DMS 273 (cell line): ENCODE results near the gene RALB.
"Not testable (repeated sequence)": the region's sequence is repeated elsewhere in the genome, so short reads cannot be mapped to it uniquely, and the experiment has no call there.

ENCODE experiments used
- DNase-seq: peaks from one replicate; lab custom pipeline; 2025; ENCODE audit not compliant: unreplicated experiment; lab: John Stamatoyannopoulos, UW

Gene RALB

GRCh38 chr2:120313695-120314615 is 61.3 kb downstream of the RALB start:
- peak; percentile 56 for DNase-seq

DNA sequence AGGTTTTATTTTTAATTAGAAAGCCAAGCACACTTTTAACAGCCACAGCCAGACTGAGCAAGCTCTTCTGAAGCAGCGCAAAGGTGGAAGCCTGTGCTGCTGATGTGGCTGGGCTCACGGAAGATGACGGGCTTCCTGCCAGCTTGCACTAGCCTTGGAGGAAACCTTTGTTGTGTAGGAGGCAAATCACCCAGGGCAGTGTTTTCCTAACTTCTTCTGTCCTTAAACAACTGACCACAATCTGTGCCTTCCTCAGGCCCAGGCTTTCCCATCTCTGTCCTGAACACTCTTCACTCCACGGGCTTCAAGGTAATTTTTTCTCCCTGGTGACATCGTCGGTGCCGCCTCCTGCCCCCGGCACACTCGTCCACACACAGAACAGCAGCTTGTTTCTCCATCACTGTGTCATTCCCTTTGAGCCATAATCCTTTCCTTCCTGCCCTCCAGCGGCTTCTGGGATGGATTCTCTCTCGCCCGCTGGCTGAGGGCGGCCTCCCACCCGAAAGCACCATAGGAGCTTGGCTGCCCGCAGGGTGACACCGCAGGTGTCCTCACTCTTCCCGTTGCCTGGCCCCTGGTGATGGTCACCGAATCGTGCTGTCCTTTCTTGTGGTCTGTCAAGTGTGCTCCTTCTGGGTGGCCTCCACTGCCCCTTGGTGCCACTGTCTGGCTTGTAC is 62.2 kb downstream of the RALB start:
- DNase-seq: peak; percentile 35

- no peak for DNase-seq
Observed at GRCh38 chr2:120315367-120316033, 62.8 kb downstream of the RALB start.

- DNase-seq: no peak
Observed at GRCh38 chr2:120316071-120316470, 63.4 kb downstream of the RALB start.

GRCh38 chr2:120316528-120317179 is 64.0 kb downstream of the RALB start:
- no peak for DNase-seq

- DNase-seq: peak; percentile 31
Observed at GRCh38 chr2:120317180-120317533, 64.5 kb downstream of the RALB start.

- DNase-seq: no peak
Observed at GRCh38 chr2:120317916-120318315, 65.3 kb downstream of the RALB start.

GRCh38 chr2:120318626-120319025 is 66.0 kb downstream of the RALB start:
- DNase-seq: no peak

- no peak for DNase-seq
Observed at GRCh38 chr2:120319123-120319522, 66.5 kb downstream of the RALB start.

- DNase-seq: no peak
Observed at GRCh38 chr2:120319686-120320317, 67.2 kb downstream of the RALB start.

DNA sequence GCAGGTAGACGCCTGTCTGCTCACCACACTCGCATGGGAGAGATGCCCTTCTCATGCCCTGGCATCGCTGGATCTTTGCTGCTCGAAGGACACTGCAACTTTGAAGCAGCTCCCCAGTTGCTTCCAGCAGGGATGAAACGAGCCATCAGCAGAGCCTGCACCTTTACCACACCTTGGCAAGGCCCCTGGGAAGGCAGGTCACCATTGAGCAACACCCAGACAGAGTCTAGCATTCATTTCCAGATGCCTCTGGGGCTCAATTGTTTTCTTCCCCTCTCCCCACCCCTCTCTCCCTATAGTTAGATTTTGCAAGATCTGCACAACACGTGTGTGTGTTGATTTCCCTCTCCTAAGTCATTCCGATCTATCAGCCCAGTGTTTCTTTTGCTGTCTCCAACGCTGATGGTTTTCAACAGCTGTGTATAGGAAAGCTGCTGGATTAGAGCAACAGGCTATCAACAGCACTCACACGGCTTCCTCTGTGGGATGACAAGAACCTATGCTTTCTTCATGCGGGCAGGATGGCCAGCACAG is 67.7 kb downstream of the RALB start:
- DNase-seq: no peak

DNA sequence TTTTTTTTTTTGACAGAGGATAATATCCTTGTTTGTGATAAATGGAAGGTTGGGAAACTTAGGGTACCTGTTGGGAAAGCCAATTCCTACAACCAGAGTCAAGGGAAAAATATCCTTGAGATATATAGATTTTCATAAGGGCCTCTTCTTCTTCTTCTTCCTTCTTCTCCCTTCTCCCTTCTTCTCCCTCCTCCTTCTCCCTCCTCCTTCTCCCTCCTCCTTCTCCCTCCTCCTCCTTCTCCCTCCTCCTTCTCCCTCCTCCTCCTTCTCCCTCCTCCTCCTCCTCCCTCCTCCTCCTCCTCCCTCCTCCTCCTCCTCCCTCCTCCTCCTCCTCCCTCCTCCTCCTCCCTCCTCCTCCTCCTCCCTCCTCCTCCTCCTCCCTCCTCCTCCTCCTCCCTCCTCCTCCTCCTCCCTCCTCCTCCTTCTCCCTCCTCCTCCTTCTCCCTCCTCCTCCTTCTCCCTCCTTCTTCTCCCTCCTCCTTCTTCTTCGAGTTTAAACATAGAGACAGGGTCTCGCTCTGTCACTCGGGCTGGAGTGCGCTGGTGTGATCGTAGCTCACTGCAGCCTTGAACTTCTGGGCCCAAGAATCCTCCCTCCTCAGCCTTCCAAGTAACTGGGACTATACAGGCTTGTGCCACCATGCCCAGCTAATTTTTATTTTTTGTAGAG is 68.4 kb downstream of the RALB start:
- not testable (repeated sequence) for DNase-seq

DNA sequence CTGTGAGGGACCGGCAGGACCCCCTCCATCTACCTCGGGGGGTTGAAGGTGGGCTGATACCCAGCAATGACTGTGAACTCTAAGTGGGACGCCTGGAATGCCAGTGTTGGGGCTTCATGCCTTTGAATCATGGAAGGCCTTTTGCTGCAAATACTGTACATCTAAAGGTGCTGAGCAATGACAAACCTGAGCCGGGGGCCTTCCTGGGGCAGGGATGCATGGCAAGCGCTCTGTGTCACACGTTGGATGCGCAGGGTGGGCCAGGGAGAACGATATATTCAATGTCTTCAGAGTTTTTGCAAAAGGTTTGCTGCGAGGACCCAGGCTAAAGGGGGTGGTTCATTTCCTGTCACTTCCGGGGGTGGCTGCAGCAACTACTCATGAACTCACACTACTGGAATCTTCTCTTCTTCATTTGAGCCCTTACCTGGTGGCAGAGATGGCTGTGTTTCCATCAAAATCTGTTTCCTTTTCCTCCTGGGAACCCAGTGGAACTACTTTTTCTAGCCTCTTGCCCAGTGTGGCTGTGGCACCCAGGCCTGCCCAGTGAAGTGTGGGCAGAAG is 69.2 kb downstream of the RALB start:
- no peak for DNase-seq

DNA sequence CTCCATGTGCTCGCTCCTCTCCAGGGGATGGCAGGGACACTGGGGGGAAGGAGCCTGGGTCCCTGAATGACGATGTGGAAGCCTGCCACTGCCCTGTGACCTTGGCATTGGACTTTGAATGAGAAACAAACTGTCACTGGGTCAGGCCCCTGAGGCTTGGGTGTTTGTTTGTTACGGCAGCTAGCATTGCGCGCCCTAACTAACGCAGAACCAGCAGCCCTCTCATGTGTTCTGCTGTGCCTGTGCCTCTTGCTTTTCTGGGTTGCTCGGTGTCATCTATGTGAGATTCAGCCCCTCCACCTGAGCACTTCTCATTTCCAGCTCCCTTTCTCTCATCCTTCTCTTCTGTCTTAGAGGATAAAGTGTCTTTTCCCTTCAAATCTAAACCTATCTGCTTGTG is 69.7 kb downstream of the RALB start:
- no peak for DNase-seq

- DNase-seq: no peak
Observed at GRCh38 chr2:120323214-120323613, 70.6 kb downstream of the RALB start.

GRCh38 chr2:120323807-120324399 is 71.3 kb downstream of the RALB start:
- DNase-seq: no peak

DNA sequence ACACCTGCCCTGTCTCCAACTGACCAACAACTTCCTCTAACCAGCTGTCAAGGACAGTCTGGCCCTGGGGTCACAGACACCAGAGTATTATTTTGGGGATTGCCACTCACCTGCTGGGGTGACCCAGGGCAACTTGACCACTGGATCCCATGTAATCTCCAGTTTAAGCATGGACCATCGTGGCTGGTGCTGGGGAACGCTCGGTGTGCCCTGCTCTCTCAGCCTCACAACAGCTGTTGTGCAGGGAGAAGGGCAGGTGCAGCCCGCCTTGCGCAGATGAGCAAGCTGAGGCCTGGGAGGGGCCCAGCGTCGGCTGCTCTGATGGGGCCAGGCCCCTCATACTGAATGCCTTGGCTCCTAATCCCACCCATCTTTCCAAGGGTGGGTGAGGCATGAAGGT is 72.3 kb downstream of the RALB start:
- DNase-seq: no peak

GRCh38 chr2:120326066-120326465 is 73.4 kb downstream of the RALB start:
- DNase-seq: no peak
